Measurements from ENCODE around the gene SLAMF1.

Gene SLAMF1

GRCh38 chr1:160558660-160559380 is 88.0 kb downstream of the SLAMF1 start:
- no peak for DNase-seq

All from activated gamma-delta T cell (primary cell).